ENCODE measurements around the gene MARCO. TPM values are rescaled to one million over a fixed set of nuclear protein-coding genes. Genes with fewer than 3 reads are reported as not detected.

The MARCO gene
- total and polyA plus RNA-seq, 8 donors: 0.45 to 16.3 (median 2.0) TPM; not detected in 1

- no peak overlapping the region for H3K27ac ChIP-seq
- no peaks in the 10 kb centered on the region for H3K4me1 ChIP-seq
- DNase-seq: no peak
- H3K4me3 ChIP-seq: no peak overlapping the region
- H3K36me3 ChIP-seq: no peaks in the 10 kb centered on the region
- intact Hi-C loops (cut with DNase I; ENCODE audit: low total_unique reads): no loop called here
- H3K9me3 ChIP-seq: peaks cover 0 to 4% (median 0%) of the 10 kb centered on the region in 4 donors
- no peak for TF ChIP-seq POLR2AphosphoS5 (IDR thresholded peaks at IDR 0.05)
- no peak for TF ChIP-seq POLR2A (IDR thresholded peaks at IDR 0.05)
- no peak for TF ChIP-seq EP300 (IDR thresholded peaks at IDR 0.05)
- TF ChIP-seq, protein P1, sequence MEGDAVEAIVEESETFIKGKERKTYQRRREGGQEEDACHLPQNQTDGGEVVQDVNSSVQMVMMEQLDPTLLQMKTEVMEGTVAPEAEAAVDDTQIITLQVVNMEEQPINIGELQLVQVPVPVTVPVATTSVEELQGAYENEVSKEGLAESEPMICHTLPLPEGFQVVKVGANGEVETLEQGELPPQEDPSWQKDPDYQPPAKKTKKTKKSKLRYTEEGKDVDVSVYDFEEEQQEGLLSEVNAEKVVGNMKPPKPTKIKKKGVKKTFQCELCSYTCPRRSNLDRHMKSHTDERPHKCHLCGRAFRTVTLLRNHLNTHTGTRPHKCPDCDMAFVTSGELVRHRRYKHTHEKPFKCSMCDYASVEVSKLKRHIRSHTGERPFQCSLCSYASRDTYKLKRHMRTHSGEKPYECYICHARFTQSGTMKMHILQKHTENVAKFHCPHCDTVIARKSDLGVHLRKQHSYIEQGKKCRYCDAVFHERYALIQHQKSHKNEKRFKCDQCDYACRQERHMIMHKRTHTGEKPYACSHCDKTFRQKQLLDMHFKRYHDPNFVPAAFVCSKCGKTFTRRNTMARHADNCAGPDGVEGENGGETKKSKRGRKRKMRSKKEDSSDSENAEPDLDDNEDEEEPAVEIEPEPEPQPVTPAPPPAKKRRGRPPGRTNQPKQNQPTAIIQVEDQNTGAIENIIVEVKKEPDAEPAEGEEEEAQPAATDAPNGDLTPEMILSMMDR (IDR thresholded peaks at IDR 0.05): no peak
- peaks cover 0 to 7% (median 0%) of the 10 kb centered on the region in 3 donors for H3K27me3 ChIP-seq
- 74 to 83% (median 79%) methylated on average over 3 of the region's 3 CpGs for WGBS, 5 donors
Observed at GRCh38 chr2:118913803-118914645, 28.0 kb upstream of the MARCO start.

DNA sequence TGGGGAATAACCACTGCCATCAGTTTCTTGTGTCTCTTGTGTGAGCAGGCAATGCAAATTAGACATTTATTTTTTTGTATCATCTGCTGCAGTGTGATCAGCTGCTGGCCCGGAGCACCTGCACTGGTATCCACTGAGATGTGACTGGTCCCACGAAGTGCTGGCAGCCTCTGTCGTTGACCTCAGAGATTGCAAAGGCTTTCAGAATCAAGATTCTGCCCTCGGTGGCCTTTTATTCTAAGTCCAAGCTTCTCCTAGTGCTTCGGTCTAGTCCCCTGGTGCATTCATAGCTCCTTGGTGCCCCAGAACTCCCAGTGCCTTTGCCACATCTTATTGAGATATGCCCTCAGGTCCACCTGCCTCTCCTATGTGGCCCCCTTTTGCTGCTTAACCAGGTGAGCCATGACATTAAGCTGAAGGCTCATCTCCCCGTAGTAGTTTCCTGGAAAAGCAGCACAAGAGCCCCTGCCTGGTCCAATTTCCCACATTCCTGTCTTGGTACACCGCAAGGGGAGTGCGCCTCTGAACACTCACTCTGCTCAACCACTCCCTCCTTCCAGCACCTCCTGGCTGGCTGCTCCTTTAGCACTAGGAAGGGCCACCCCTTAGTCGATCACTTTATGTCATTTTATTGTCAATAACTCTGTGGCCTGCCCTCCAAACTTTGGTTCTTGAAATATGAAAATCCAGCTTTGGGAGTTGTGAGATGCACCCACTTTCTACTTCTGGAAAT lies 27.1 kb upstream of the MARCO start:
- DNase-seq: no peak
- Histone ChIP-seq H3K27ac (no peak overlapping the region), H3K4me3 (no peak overlapping the region), H3K4me1 (no peaks in the 10 kb centered on the region), H3K27me3 (peaks cover 0 to 7% (median 0%) of the 10 kb centered on the region in 3 donors), H3K9me3 (peaks cover 0 to 4% (median 0%) of the 10 kb centered on the region in 4 donors), H3K36me3 (no peaks in the 10 kb centered on the region)
- intact Hi-C loops (cut with DNase I; ENCODE audit: low total_unique reads): no loop called here
- TF ChIP-seq POLR2AphosphoS5 (IDR thresholded peaks at IDR 0.05) (no peak), EP300 (IDR thresholded peaks at IDR 0.05) (no peak), POLR2A (IDR thresholded peaks at IDR 0.05) (no peak)
- TF ChIP-seq, protein P1 (IDR thresholded peaks at IDR 0.05): no peak
- 67 to 86% (median 77%) methylated on average over 9 of the region's 9 CpGs for WGBS, 5 donors

DNA sequence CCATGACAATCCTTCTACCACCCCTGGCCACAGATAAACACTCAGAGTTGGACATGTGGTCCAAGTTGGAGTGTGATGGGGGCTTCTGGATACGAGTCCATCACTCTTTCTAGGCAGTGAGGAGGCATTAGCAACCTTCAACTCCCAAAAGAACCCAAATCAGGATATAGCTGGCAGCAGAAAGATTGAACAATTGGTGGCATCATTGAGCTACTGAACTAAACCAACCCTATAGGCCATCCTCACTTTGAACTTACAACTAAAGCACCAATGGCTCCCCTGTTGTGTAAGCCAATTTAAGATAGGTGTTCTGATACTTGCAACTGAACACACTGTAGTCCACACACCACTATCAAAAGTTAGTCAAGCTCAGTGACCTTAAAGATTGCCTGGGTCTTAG lies 24.0 kb upstream of the MARCO start:
- no peaks in the 10 kb centered on the region for H3K4me1 ChIP-seq
- no peak overlapping the region for H3K4me3 ChIP-seq
- TF ChIP-seq POLR2AphosphoS5 (IDR thresholded peaks at IDR 0.05) (no peak), POLR2A (IDR thresholded peaks at IDR 0.05) (no peak), EP300 (IDR thresholded peaks at IDR 0.05) (no peak)
- TF ChIP-seq, protein P1 (IDR thresholded peaks at IDR 0.05): no peak
- H3K9me3 ChIP-seq: no peaks in the 10 kb centered on the region
- no peaks in the 10 kb centered on the region for H3K27me3 ChIP-seq
- intact Hi-C loops (cut with DNase I; ENCODE audit: low total_unique reads): no loop called here
- H3K36me3 ChIP-seq: no peaks in the 10 kb centered on the region
- WGBS, 5 donors: 39 to 82% (median 52%) methylated on average over 1 of the region's 1 CpG
- no peak for DNase-seq
- no peak overlapping the region for H3K27ac ChIP-seq

DNA sequence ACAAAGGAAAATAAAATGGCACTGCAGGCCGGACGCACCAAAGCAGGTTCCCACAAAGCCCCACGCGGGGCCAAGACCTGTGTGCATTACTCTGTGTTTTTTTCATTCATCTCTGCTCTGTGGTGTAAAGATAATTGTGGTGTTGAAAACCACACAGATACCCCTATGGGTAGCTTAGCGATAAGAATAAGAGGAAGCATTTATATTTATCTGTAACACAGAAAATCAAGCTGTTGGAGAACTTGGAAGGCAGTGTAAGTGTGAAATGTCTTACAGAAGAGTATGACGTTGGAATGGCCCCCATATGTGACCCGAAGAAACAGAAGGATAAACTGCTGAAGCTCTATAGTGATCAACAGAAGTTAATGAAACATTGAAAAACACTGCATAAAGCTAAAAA lies 20.3 kb upstream of the MARCO start:
- no peak overlapping the region for H3K4me3 ChIP-seq
- no peaks in the 10 kb centered on the region for H3K9me3 ChIP-seq
- H3K36me3 ChIP-seq: no peaks in the 10 kb centered on the region
- peaks cover 0 to 4% (median 0%) of the 10 kb centered on the region in 3 donors for H3K27me3 ChIP-seq
- WGBS, 5 donors: 57 to 82% (median 71%) methylated on average over 7 of the region's 7 CpGs
- no peak for TF ChIP-seq POLR2A (IDR thresholded peaks at IDR 0.05)
- no peak for TF ChIP-seq EP300 (IDR thresholded peaks at IDR 0.05)
- no peak for DNase-seq
- H3K4me1 ChIP-seq: no peaks in the 10 kb centered on the region
- intact Hi-C loops (cut with DNase I; ENCODE audit: low total_unique reads): no loop called here
- H3K27ac ChIP-seq: no peak overlapping the region

Measured in stomach (tissue), 9 donors.